ENCODE measurements around the gene VPS13C.

Gene VPS13C

GRCh38 chr15:61832223-61832622 lies 228.0 kb downstream of the VPS13C start:
- TF ChIP-seq CTCF (IDR thresholded peaks at IDR 0.05; ENCODE audit: insufficient read depth, missing control alignments), result no peak
- DNase-seq (ENCODE audit: insufficient read length, low spot score), result no peak

DNA sequence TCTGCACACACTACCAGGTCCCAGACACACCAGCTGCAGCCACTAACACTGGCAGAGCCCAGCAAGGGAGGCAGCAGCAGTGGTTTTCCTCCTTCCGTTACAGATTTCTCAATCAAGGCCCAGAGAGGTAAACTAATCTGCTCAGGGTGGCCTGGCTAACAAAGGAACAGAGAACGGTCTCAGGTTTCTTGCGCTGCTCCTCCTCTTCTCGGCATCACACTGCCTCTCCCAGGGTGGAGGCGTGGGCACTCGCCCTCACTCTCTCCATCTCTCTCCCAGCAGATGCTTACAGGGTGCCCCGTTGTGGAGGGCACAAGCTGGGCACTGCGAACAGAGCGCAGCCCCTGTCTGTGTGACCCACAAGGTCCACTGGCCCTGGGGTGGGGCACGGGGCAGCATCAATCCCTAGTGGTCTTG lies 228.7 kb downstream of the VPS13C start:
- no peak for TF ChIP-seq CTCF (IDR thresholded peaks at IDR 0.05; ENCODE audit: insufficient read depth, missing control alignments)
- DNase-seq (ENCODE audit: insufficient read length, low spot score), result no peak
- no peak for FAIRE-seq

More at GRCh38 chr15:61832223-61832622, 228.0 kb downstream of the VPS13C start:
- no peak for FAIRE-seq

DNA sequence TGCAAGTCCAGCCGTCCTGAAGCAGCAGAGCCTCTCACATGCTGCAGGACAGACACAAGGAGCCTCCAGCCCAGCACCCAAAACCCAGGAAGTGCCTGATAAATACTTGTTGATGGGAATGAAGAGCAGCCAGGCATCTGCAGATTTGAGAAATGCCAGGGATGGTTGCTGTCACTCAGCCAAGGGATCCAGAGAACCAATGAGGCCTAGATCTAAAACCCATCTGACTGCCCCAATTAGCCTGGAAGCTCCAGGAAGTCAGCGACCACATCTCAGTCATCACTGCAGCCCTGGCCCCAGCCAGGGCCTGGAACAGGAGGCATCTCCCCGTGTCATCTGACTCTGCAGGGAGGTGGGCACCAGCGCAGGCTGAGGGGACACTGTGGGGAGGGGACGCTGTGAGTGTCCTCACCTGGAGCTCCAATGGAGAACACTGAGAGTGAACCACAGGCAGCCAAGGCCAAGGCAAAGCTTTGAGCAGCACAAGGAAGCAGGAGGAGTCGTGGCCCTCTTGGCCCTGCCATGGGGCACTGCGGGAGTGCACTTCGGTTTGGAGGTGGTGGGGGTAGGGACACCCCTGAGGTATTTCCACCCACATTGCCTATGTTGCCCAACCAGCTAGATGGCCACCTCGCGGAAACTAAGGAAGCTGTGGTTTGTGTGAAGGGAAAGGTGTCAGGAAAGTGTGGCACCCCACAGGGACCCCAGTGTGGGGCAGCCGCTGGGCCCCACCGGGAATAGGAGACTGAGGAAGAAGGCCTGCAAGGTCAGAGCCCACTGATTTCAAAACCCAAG lies 229.5 kb downstream of the VPS13C start:
- TF ChIP-seq CTCF (IDR thresholded peaks at IDR 0.05; ENCODE audit: insufficient read depth, missing control alignments), result no peak
- FAIRE-seq, result no peak
- DNase-seq (ENCODE audit: insufficient read length, low spot score), result no peak

GRCh38 chr15:61829514-61829889 lies 230.7 kb downstream of the VPS13C start:
- DNase-seq (ENCODE audit: insufficient read length, low spot score), result no peak
- no peak for TF ChIP-seq CTCF (IDR thresholded peaks at IDR 0.05; ENCODE audit: insufficient read depth, missing control alignments)
- no peak for FAIRE-seq

DNA sequence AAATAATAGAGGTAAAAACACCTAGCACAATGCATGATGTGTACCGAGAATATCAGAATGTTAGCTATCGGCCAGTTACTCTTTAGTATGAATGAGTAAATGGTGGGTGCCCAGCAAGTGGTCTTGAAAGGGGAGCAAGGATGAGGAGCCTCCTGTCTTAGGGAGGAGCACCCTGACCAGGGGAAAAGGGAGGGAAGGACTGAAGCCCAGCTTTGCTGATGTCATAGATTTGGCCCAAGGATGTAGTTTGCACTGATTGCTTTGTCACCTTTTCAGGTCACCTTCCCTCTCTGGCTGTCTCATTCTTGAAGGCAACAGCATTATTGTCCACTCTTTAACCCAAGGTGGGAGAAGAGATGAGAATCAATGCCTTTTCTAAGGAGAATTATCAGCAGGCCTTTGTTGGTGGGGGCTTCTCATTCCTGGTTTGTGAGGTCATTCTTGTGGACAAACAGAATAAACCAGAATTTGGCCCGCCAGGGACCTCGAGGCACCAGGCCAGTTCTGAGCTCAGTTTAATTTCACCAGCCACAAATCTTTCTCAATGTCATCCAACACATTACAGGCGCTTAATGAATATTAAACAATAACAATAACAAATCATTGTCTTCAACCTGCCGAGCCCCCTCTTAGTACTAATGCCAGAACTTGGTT lies 231.3 kb downstream of the VPS13C start:
- FAIRE-seq (no peak), DNase-seq (ENCODE audit: insufficient read length, low spot score) (no peak)
- no peak for TF ChIP-seq CTCF (IDR thresholded peaks at IDR 0.05; ENCODE audit: insufficient read depth, missing control alignments)

DNA sequence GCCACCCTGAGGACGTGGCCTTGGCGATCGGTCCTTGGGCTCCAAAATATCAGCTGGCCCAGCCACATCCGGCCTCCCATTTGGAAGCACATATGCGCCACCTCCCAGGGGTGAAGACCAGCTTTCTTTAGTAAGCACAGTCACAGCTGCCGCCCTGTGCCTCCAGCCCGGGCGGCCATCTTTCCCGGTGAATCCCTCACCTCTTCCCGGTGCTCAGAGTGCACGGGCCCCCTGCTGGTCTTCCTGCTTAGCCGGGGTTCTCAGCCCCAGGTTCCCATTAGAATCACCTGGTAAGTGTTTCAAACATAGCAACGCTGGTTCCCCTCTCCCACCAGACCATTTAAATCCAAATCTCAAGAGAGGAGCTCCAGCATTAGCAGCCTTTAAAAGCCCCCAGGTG lies 232.2 kb downstream of the VPS13C start:
- no peak for TF ChIP-seq CTCF (IDR thresholded peaks at IDR 0.05; ENCODE audit: insufficient read depth, missing control alignments)
- DNase-seq (ENCODE audit: insufficient read length, low spot score) (no peak), FAIRE-seq (no peak)

DNA sequence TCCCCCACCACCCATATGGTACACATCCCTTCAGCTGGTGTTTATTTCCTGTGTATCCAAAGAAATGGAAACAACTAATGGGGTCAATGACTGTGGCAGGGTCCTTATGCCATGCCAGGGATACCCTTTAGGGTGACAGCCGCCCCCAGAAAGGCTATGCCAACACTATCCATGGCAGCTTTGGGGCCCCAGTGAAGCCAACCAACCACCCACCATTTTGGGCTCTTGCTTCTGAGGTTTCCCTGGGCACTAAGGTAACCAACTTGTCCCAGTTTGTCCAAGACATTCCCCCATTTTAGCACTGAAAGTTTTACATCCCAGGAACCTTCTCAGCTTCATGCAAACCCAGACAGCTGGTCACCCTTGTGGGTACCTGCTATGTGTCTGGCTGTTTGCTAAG lies 233.1 kb downstream of the VPS13C start:
- no peak for DNase-seq (ENCODE audit: insufficient read length, low spot score)
- FAIRE-seq, result no peak
- TF ChIP-seq CTCF (IDR thresholded peaks at IDR 0.05; ENCODE audit: insufficient read depth, missing control alignments), result no peak
